ENCODE data around the gene NEK3. TPM values are rescaled to one million over a fixed set of nuclear protein-coding genes. Genes with fewer than 3 reads are reported as not detected.
A peak's percentile ranks its signal among the peaks of the same experiment; 100 is the strongest.
"Not testable (repeated sequence)": the region's sequence is repeated elsewhere in the genome, so short reads cannot be mapped to it uniquely, and the experiment has no call there.

Gene NEK3
- total RNA-seq, 2 experiments from 2014 or later: 18.2 to 32.2 TPM

GRCh38 chr13:52203864-52204263, 44.5 kb upstream of the NEK3 start:
- H2AFZ ChIP-seq (ENCODE audit: low read length); H3K9me3 ChIP-seq (ENCODE audit: low read length); BruUV-seq (replicated peaks); H3K4me1 ChIP-seq (ENCODE audit: insufficient read depth, low read length, poor library complexity, severe bottlenecking); H3K27ac ChIP-seq (ENCODE audit: low read depth, low read length, poor library complexity, severe bottlenecking); H4K20me1 ChIP-seq (ENCODE audit: insufficient read depth, low read length); H3K79me2 ChIP-seq (ENCODE audit: insufficient read depth, low read depth, low read length); CTCF ChIA-PET (ENCODE audit: unreplicated experiment); H3K9me2 ChIP-seq (ENCODE audit: insufficient read depth, low read length); intact Hi-C loops (cut with micrococcal nuclease; ENCODE audit: unreplicated experiment); H3K36me3 ChIP-seq (ENCODE audit: insufficient read depth, low read length); DNase-seq (ENCODE audit: low spot score); H3K4me3 ChIP-seq (ENCODE audit: low read depth, low read length, poor library complexity, severe bottlenecking); H3K4me2 ChIP-seq (ENCODE audit: low read length): not testable (repeated sequence)
- POLR2A ChIA-PET: interaction anchor here (1.0 kb wide), 1 partner anchor 47 kb away, joined by 3 read pairs; no protein-coding TSS in a partner anchor

- BruUV-seq (replicated peaks); H3K4me1 ChIP-seq (ENCODE audit: insufficient read depth, low read length, poor library complexity, severe bottlenecking); H3K9me2 ChIP-seq (ENCODE audit: insufficient read depth, low read length); H3K9me3 ChIP-seq (ENCODE audit: low read length); DNase-seq (ENCODE audit: low spot score); H3K4me3 ChIP-seq (ENCODE audit: low read depth, low read length, poor library complexity, severe bottlenecking); H4K20me1 ChIP-seq (ENCODE audit: insufficient read depth, low read length); H3K36me3 ChIP-seq (ENCODE audit: insufficient read depth, low read length); H3K79me2 ChIP-seq (ENCODE audit: insufficient read depth, low read depth, low read length); H3K27ac ChIP-seq (ENCODE audit: low read depth, low read length, poor library complexity, severe bottlenecking); intact Hi-C loops (cut with micrococcal nuclease; ENCODE audit: unreplicated experiment); H2AFZ ChIP-seq (ENCODE audit: low read length); H3K4me2 ChIP-seq (ENCODE audit: low read length): not testable (repeated sequence)
- ChIA-PET CTCF (ENCODE audit: unreplicated experiment) (interaction anchor here (0.5 kb wide), 1 partner anchor 18 kb away, joined by 6 read pairs; no protein-coding TSS in a partner anchor), POLR2A (interaction anchor here (1.0 kb wide), 1 partner anchor 42 kb away, joined by 3 read pairs; no protein-coding TSS in a partner anchor)
Measured at GRCh38 chr13:52202506-52202905, 43.1 kb upstream of the NEK3 start.

GRCh38 chr13:52201439-52202193, 42.2 kb upstream of the NEK3 start:
- H3K4me1 ChIP-seq (ENCODE audit: insufficient read depth, low read length, poor library complexity, severe bottlenecking); BruUV-seq (replicated peaks); H3K9me3 ChIP-seq (ENCODE audit: low read length); H3K79me2 ChIP-seq (ENCODE audit: insufficient read depth, low read depth, low read length); CTCF ChIA-PET (ENCODE audit: unreplicated experiment); H2AFZ ChIP-seq (ENCODE audit: low read length); H3K36me3 ChIP-seq (ENCODE audit: insufficient read depth, low read length); H3K9me2 ChIP-seq (ENCODE audit: insufficient read depth, low read length); H4K20me1 ChIP-seq (ENCODE audit: insufficient read depth, low read length); H3K27ac ChIP-seq (ENCODE audit: low read depth, low read length, poor library complexity, severe bottlenecking); H3K4me3 ChIP-seq (ENCODE audit: low read depth, low read length, poor library complexity, severe bottlenecking); H3K4me2 ChIP-seq (ENCODE audit: low read length): not testable (repeated sequence)
- peak; percentile 65 for DNase-seq (ENCODE audit: low spot score)
- TF ChIP-seq CTCF (conservative IDR thresholded peaks at IDR 0.05; ENCODE audit: low read length): peak; percentile 66
- POLR2A ChIA-PET: interaction anchor here (1.0 kb wide), 1 partner anchor 41 kb away, joined by 3 read pairs; no protein-coding TSS in a partner anchor
- intact Hi-C loops (cut with micrococcal nuclease; ENCODE audit: unreplicated experiment): loop anchor here (2.0 kb wide), 1 partner anchor 305 kb away; no protein-coding TSS in a partner anchor
